Testis (tissue), 3 donors: ENCODE data around the gene OLFML2B. TPM values are rescaled to one million over a fixed set of nuclear protein-coding genes. Genes with fewer than 3 reads are reported as not detected.

Source experiments
- DNase-seq: peaks from one replicate; pipeline ENCODE4 v3.0.0-alpha.2; 2019
- H3K27ac ChIP-seq, 2 donors: fragments of 200-600 bp; sonication (generic); one replicate each; pipeline ENCODE4 v1.5.1; 2019
- H3K27me3 ChIP-seq: fragments of 200-600 bp; sonication (generic); one replicate; pipeline ENCODE4 v1.5.1; 2019
- H3K36me3 ChIP-seq: fragments of 200-600 bp; sonication (generic); one replicate; pipeline ENCODE4 v1.5.1; 2017; ENCODE audit warnings: low read depth; ENCODE audit errors: missing control alignments
- H3K4me1 ChIP-seq: fragments of 200-600 bp; sonication (generic); one replicate; pipeline ENCODE4 v1.5.1; 2019
- H3K4me3 ChIP-seq, 2 donors: fragments of 200-600 bp; sonication (generic); one replicate each; pipeline ENCODE4 v1.5.1; 2017 to 2019
- H3K9me3 ChIP-seq: fragments of 200-600 bp; sonication (generic); one replicate; pipeline ENCODE4 v1.5.1; 2017
- CTCF ChIP-seq, 3 experiments: fragments of 450-650 bp in 2 of 3; fragments of 200-600 bp in 1 of 3; sonication (generic) in 1 of 3; IDR thresholded peaks; one replicate each; pipeline ENCODE4 v1.5.1; 2016 to 2019; ENCODE audit warnings: antibody characterized with exemption in 3 of 3, mild to moderate bottlenecking in 2 of 3, moderate library complexity in 1 of 3
- POLR2A ChIP-seq: fragments of 450-650 bp; IDR thresholded peaks from one replicate; pipeline ENCODE4 v1.6.1; 2017; ENCODE audit warnings: antibody characterized with exemption, mild to moderate bottlenecking, moderate library complexity
- WGBS, 2 donors: methylation state at CpG; one replicate each; pipeline ENCODE4 v1.1.5; 2018; 5-methylcytosine and 5-hydroxymethylcytosine counted together
- intact Hi-C: fragments of 100-400 bp; cut with DNase I; formaldehyde crosslinking; loops from one replicate; pipeline ENCODE4 v1.15.1; 2023; ENCODE audit warnings: low total_unique reads
- polyA plus RNA-seq: library from polyadenylated mRNA; stranded (reverse); fragments of 350-450 nt; fragmentation: Illumina TruSeq; extraction: RNeasy Lipid Tissue Mini Kit (QIAGEN cat#74804); gene quantifications from one replicate; pipeline ENCODE4 v1.2.3, GENCODE V29; 2014; ENCODE audit warnings: low read depth, low replicate concordance; ENCODE audit not compliant: insufficient read depth
- total RNA-seq, 2 donors: library from RNA; depleted of rRNA; stranded (reverse); fragments of >200 nt; gene quantifications; one replicate each; pipeline ENCODE4 v1.2.3, GENCODE V29; 2016

OLFML2B gene
- total and polyA plus RNA-seq, 3 donors from 2014 or later, result 31.3 to 57.9 (median 40.4) TPM

- H3K27me3 ChIP-seq, result no peaks in the 10 kb centered on the region
- intact Hi-C loops, result no loop called here
- TF ChIP-seq CTCF (IDR thresholded peaks at IDR 0.05) (no peak), POLR2A (no peak)
- DNase-seq, result no peak
- H3K36me3 ChIP-seq, result no peaks in the 10 kb centered on the region
- WGBS, 2 donors, result 52 to 58% methylated on average over 5 of the region's 5 CpGs
- H3K4me3 ChIP-seq, result no peak overlapping the region
- no peaks in the 10 kb centered on the region for H3K9me3 ChIP-seq
- no peak overlapping the region for H3K27ac ChIP-seq
- H3K4me1 ChIP-seq, result no peaks in the 10 kb centered on the region
These were observed 41.2 kb downstream of the OLFML2B start for GRCh38 chr1:161982507-161982895.

GRCh38 chr1:161981735-161982506 is 41.7 kb downstream of the OLFML2B start:
- Histone ChIP-seq H3K4me3 (no peak overlapping the region), H3K27me3 (no peaks in the 10 kb centered on the region), H3K36me3 (no peaks in the 10 kb centered on the region), H3K27ac (no peak overlapping the region), H3K4me1 (no peaks in the 10 kb centered on the region), H3K9me3 (no peaks in the 10 kb centered on the region)
- intact Hi-C loops, result no loop called here
- TF ChIP-seq POLR2A (no peak), CTCF (IDR thresholded peaks at IDR 0.05) (no peak)
- 79 to 85% methylated on average over 10 to 11 of the region's 11 CpGs for WGBS, 2 donors
- DNase-seq, result no peak

- no peak overlapping the region for H3K27ac ChIP-seq
- H3K36me3 ChIP-seq, result no peaks in the 10 kb centered on the region
- intact Hi-C loops, result no loop called here
- no peak overlapping the region for H3K4me3 ChIP-seq
- H3K4me1 ChIP-seq, result no peaks in the 10 kb centered on the region
- H3K27me3 ChIP-seq, result no peaks in the 10 kb centered on the region
- WGBS, 2 donors, result 89 to 91% methylated on average over 6 to 8 of the region's 8 CpGs
- H3K9me3 ChIP-seq, result no peaks in the 10 kb centered on the region
- TF ChIP-seq POLR2A (no peak), CTCF (IDR thresholded peaks at IDR 0.05) (no peak)
- DNase-seq, result no peak
These were observed 42.5 kb downstream of the OLFML2B start for GRCh38 chr1:161981126-161981525.

GRCh38 chr1:161978011-161978790 is 45.5 kb downstream of the OLFML2B start:
- Histone ChIP-seq H3K27me3 (no peaks in the 10 kb centered on the region), H3K9me3 (no peaks in the 10 kb centered on the region), H3K27ac (no peak overlapping the region), H3K4me1 (peaks cover 7% of the 10 kb centered on the region), H3K4me3 (no peak overlapping the region), H3K36me3 (no peaks in the 10 kb centered on the region)
- TF ChIP-seq CTCF (IDR thresholded peaks at IDR 0.05) (no peak), POLR2A (no peak)
- WGBS, 2 donors, result 77 to 87% methylated on average over 19 to 31 of the region's 31 CpGs
- no peak for DNase-seq
- intact Hi-C loops, result no loop called here
